ENCODE data around the gene SLC17A1.

SLC17A1 gene

GRCh38 chr6:25830458-25830857, 1.4 kb downstream of the SLC17A1 start:
- Histone ChIP-seq H3K9me3 (ENCODE audit: severe bottlenecking) (no peaks in the 10 kb centered on the region), H3K36me3 (no peaks in the 10 kb centered on the region), H3K27ac (no peak overlapping the region), H3K27me3 (ENCODE audit: insufficient read depth, low read depth, severe bottlenecking) (no peaks in the 10 kb centered on the region), H3K4me3 (ENCODE audit: low read depth, low read length) (no peak overlapping the region)
- TF ChIP-seq, protein P1, sequence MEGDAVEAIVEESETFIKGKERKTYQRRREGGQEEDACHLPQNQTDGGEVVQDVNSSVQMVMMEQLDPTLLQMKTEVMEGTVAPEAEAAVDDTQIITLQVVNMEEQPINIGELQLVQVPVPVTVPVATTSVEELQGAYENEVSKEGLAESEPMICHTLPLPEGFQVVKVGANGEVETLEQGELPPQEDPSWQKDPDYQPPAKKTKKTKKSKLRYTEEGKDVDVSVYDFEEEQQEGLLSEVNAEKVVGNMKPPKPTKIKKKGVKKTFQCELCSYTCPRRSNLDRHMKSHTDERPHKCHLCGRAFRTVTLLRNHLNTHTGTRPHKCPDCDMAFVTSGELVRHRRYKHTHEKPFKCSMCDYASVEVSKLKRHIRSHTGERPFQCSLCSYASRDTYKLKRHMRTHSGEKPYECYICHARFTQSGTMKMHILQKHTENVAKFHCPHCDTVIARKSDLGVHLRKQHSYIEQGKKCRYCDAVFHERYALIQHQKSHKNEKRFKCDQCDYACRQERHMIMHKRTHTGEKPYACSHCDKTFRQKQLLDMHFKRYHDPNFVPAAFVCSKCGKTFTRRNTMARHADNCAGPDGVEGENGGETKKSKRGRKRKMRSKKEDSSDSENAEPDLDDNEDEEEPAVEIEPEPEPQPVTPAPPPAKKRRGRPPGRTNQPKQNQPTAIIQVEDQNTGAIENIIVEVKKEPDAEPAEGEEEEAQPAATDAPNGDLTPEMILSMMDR (IDR thresholded peaks at IDR 0.05; ENCODE audit: low read depth, low read length): no peak
- no peak for DNase-seq

GRCh38 chr6:25829375-25829774, 2.5 kb downstream of the SLC17A1 start:
- TF ChIP-seq, protein P1 (IDR thresholded peaks at IDR 0.05; ENCODE audit: low read depth, low read length): no peak
- no peaks in the 10 kb centered on the region for H3K9me3 ChIP-seq (ENCODE audit: severe bottlenecking)
- no peak overlapping the region for H3K27ac ChIP-seq
- DNase-seq: no peak
- no peak overlapping the region for H3K4me3 ChIP-seq (ENCODE audit: low read depth, low read length)
- H3K27me3 ChIP-seq (ENCODE audit: insufficient read depth, low read depth, severe bottlenecking): no peaks in the 10 kb centered on the region
- no peaks in the 10 kb centered on the region for H3K36me3 ChIP-seq

- H3K4me3 ChIP-seq (ENCODE audit: low read depth, low read length): no peak overlapping the region
- H3K36me3 ChIP-seq: no peaks in the 10 kb centered on the region
- no peak overlapping the region for H3K27ac ChIP-seq
- no peak for DNase-seq
- TF ChIP-seq, protein P1 (IDR thresholded peaks at IDR 0.05; ENCODE audit: low read depth, low read length): no peak
- H3K27me3 ChIP-seq (ENCODE audit: insufficient read depth, low read depth, severe bottlenecking): no peaks in the 10 kb centered on the region
- no peaks in the 10 kb centered on the region for H3K9me3 ChIP-seq (ENCODE audit: severe bottlenecking)
Measured at GRCh38 chr6:25821341-25821740, 10.5 kb downstream of the SLC17A1 start.

DNA sequence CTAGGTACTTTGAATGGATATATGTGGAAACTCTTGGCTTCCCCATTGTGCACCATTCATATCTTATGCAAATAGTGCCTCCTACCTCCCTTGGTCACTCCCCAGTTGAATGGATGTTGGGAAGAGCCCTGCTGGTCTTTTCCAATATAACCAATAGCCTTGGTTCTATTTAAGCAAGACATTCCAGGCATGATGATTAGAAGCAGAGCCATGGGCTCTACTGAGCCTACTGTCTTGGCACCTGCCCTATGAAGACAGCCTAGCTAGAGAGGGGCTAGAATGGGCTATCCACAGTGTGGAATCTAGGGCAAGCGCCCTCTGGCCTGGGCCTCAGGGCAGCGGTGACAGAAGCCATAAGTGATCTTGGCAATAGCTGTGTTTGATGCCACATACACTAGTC, 15.6 kb downstream of the SLC17A1 start:
- no peak overlapping the region for H3K27ac ChIP-seq
- TF ChIP-seq, protein P1 (IDR thresholded peaks at IDR 0.05; ENCODE audit: low read depth, low read length): no peak
- DNase-seq: no peak
- H3K9me3 ChIP-seq (ENCODE audit: severe bottlenecking): no peaks in the 10 kb centered on the region
- no peaks in the 10 kb centered on the region for H3K27me3 ChIP-seq (ENCODE audit: insufficient read depth, low read depth, severe bottlenecking)
- H3K36me3 ChIP-seq: no peaks in the 10 kb centered on the region
- no peak overlapping the region for H3K4me3 ChIP-seq (ENCODE audit: low read depth, low read length)

DNA sequence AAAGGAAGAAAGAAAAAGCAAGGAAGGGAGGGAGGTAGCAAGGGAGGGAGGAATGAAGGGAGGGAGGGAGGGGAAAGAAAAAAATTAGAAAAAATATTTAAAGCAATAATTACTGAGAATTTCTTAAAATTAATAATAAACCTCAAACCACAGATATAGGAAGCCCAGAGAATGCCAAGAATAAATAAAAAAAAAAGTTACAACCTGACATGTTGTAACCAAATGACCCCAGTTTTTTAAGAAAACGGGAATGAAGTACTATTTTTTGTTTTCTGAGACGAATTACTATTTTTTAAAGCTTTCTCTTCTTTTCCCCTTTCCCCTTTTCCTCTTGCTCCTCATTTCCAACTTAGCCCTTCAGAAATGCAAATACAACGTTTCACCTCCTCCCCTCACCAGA, 16.7 kb downstream of the SLC17A1 start:
- H3K27ac ChIP-seq: no peak overlapping the region
- no peak for DNase-seq
- no peak overlapping the region for H3K4me3 ChIP-seq (ENCODE audit: low read depth, low read length)
- TF ChIP-seq, protein P1 (IDR thresholded peaks at IDR 0.05; ENCODE audit: low read depth, low read length): no peak
- H3K36me3 ChIP-seq: no peaks in the 10 kb centered on the region
- H3K9me3 ChIP-seq (ENCODE audit: severe bottlenecking): no peaks in the 10 kb centered on the region
- H3K27me3 ChIP-seq (ENCODE audit: insufficient read depth, low read depth, severe bottlenecking): no peaks in the 10 kb centered on the region

- DNase-seq: no peak
- Histone ChIP-seq H3K9me3 (ENCODE audit: severe bottlenecking) (no peaks in the 10 kb centered on the region), H3K36me3 (no peaks in the 10 kb centered on the region), H3K4me3 (ENCODE audit: low read depth, low read length) (no peak overlapping the region), H3K27ac (no peak overlapping the region), H3K27me3 (ENCODE audit: insufficient read depth, low read depth, severe bottlenecking) (no peaks in the 10 kb centered on the region)
- TF ChIP-seq, protein P1 (IDR thresholded peaks at IDR 0.05; ENCODE audit: low read depth, low read length): no peak
Measured at GRCh38 chr6:25804804-25805203, 27.0 kb downstream of the SLC17A1 start.
